HepG2 (cell line): ENCODE measurements around the gene TYROBP. TPM values are rescaled to one million over a fixed set of nuclear protein-coding genes. Genes with fewer than 3 reads are reported as not detected.

ENCODE experiments used
- KLF16 ChIP-seq, 2 experiments: sonication (generic) in 1 of 2; formaldehyde crosslinking in 1 of 2; IDR thresholded peaks; 2 replicates each; pipeline versions ENCODE4 v1.6.1 to v1.8.0; 2016 to 2023; ENCODE audit warnings: missing genetic modification reagents in 2 of 2, missing compliant biosample characterization in 1 of 2
- KMT2A ChIP-seq: sonication (generic); formaldehyde crosslinking; IDR thresholded peaks from 2 replicates; pipeline ENCODE4 v1.4.0; 2020; ENCODE audit warnings: missing genetic modification reagents
- MTA3 ChIP-seq: sonication (generic); formaldehyde crosslinking; IDR thresholded peaks from 2 replicates; pipeline ENCODE4 v1.4.0; 2020; ENCODE audit warnings: missing genetic modification reagents
- MTERF4 ChIP-seq: sonication (generic); formaldehyde crosslinking; IDR thresholded peaks from 2 replicates; pipeline ENCODE4 v1.8.0; 2023; ENCODE audit warnings: mild to moderate bottlenecking, missing genetic modification reagents
- RBFOX2 ChIP-seq: fragments of 200-400 bp; formaldehyde crosslinking; IDR thresholded peaks from 2 replicates; pipeline ENCODE4 v1.6.1; 2017; ENCODE audit warnings: low read depth, mild to moderate bottlenecking, low read length
- TP53 ChIP-seq: sonication (generic); formaldehyde crosslinking; conservative IDR thresholded peaks from 2 replicates; pipeline ENCODE4 v1.4.0; 2020; ENCODE audit warnings: missing genetic modification reagents
- ZBTB14 ChIP-seq: sonication (generic); formaldehyde crosslinking; IDR thresholded peaks from 2 replicates; pipeline ENCODE4 v1.4.0; 2020; ENCODE audit warnings: missing genetic modification reagents
- ZFP36L1 ChIP-seq: sonication (generic); formaldehyde crosslinking; IDR thresholded peaks from 2 replicates; pipeline ENCODE4 v1.8.0; 2022; ENCODE audit warnings: mild to moderate bottlenecking, missing genetic modification reagents, moderate library complexity
- ZFP41 ChIP-seq: sonication (generic); formaldehyde crosslinking; IDR thresholded peaks from 2 replicates; pipeline ENCODE4 v1.4.0; 2020; ENCODE audit warnings: mild to moderate bottlenecking, missing genetic modification reagents, borderline replicate concordance
- ZNF143 ChIP-seq: sonication (generic); formaldehyde crosslinking; IDR thresholded peaks from 2 replicates; pipeline ENCODE4 v1.4.0; 2020; ENCODE audit warnings: missing genetic modification reagents
- ZNF362 ChIP-seq: sonication (generic); formaldehyde crosslinking; IDR thresholded peaks from 2 replicates; pipeline ENCODE4 v1.4.0; 2020; ENCODE audit warnings: missing genetic modification reagents, mild to moderate bottlenecking, borderline replicate concordance
- ZNF501 ChIP-seq: sonication (generic); formaldehyde crosslinking; IDR thresholded peaks from 2 replicates; pipeline ENCODE4 v1.5.1; 2020; ENCODE audit warnings: mild to moderate bottlenecking, moderate library complexity, missing genetic modification reagents
- ZNF598 ChIP-seq: sonication (generic); formaldehyde crosslinking; IDR thresholded peaks from 2 replicates; pipeline ENCODE4 v1.5.1; 2020; ENCODE audit warnings: mild to moderate bottlenecking, missing genetic modification reagents, borderline replicate concordance
- polyA plus RNA-seq, 8 experiments: library from polyadenylated mRNA; depleted of rRNA in 3 of 8; stranded (reverse) in 7 of 8; unstranded in 1 of 8; fragments of >200 nt; fragmentation: Illumina TruSeq in 4 of 8; extraction: Trizol in 4 of 8; gene quantifications; 2 replicates each; pipeline versions ENCODE4 v1.2.1 to v1.2.3, GENCODE V29; 2011 to 2016; ENCODE audit warnings: low read depth in 4 of 8, missing spikeins in 1 of 8, mixed read lengths in 1 of 8; ENCODE audit not compliant: insufficient read depth in 1 of 8
- total RNA-seq, 5 experiments: library from RNA; depleted of rRNA; stranded (reverse); fragments of >200 nt; fragmentation: Illumina TruSeq; extraction: Trizol; gene quantifications; 2 replicates each; pipeline ENCODE4 v1.2.3, GENCODE V29; 2016; ENCODE audit warnings: low read depth in 1 of 5
- TF ChIP-seq, protein P1 (sequence below): sonication (generic); formaldehyde crosslinking; IDR thresholded peaks from 2 replicates; pipeline ENCODE4 v1.4.0; 2020; ENCODE audit warnings: mild to moderate bottlenecking, missing genetic modification reagents
- TF ChIP-seq, protein P2 (sequence below): sonication (generic); formaldehyde crosslinking; IDR thresholded peaks from 2 replicates; pipeline ENCODE4 v1.4.0; 2020; ENCODE audit warnings: missing genetic modification reagents, borderline replicate concordance
- TF ChIP-seq, protein P3 (sequence below): sonication (generic); formaldehyde crosslinking; IDR thresholded peaks from 2 replicates; pipeline ENCODE4 v1.5.1; 2020; ENCODE audit warnings: missing genetic modification reagents, mild to moderate bottlenecking, borderline replicate concordance

The TYROBP gene
- total and polyA plus RNA-seq, 2 of the 13 experiments (the other 11 are each of a cell fraction or from before 2014, with no cell fraction given), result not detected

- TF ChIP-seq, protein P1, sequence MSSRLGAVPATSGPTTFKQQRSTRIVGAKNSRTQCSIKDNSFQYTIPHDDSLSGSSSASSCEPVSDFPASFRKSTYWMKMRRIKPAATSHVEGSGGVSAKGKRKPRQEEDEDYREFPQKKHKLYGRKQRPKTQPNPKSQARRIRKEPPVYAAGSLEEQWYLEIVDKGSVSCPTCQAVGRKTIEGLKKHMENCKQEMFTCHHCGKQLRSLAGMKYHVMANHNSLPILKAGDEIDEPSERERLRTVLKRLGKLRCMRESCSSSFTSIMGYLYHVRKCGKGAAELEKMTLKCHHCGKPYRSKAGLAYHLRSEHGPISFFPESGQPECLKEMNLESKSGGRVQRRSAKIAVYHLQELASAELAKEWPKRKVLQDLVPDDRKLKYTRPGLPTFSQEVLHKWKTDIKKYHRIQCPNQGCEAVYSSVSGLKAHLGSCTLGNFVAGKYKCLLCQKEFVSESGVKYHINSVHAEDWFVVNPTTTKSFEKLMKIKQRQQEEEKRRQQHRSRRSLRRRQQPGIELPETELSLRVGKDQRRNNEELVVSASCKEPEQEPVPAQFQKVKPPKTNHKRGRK (CRISPR knock-in tag), result no peak
- no peak for TF ChIP-seq MTA3
- TF ChIP-seq, protein P2, sequence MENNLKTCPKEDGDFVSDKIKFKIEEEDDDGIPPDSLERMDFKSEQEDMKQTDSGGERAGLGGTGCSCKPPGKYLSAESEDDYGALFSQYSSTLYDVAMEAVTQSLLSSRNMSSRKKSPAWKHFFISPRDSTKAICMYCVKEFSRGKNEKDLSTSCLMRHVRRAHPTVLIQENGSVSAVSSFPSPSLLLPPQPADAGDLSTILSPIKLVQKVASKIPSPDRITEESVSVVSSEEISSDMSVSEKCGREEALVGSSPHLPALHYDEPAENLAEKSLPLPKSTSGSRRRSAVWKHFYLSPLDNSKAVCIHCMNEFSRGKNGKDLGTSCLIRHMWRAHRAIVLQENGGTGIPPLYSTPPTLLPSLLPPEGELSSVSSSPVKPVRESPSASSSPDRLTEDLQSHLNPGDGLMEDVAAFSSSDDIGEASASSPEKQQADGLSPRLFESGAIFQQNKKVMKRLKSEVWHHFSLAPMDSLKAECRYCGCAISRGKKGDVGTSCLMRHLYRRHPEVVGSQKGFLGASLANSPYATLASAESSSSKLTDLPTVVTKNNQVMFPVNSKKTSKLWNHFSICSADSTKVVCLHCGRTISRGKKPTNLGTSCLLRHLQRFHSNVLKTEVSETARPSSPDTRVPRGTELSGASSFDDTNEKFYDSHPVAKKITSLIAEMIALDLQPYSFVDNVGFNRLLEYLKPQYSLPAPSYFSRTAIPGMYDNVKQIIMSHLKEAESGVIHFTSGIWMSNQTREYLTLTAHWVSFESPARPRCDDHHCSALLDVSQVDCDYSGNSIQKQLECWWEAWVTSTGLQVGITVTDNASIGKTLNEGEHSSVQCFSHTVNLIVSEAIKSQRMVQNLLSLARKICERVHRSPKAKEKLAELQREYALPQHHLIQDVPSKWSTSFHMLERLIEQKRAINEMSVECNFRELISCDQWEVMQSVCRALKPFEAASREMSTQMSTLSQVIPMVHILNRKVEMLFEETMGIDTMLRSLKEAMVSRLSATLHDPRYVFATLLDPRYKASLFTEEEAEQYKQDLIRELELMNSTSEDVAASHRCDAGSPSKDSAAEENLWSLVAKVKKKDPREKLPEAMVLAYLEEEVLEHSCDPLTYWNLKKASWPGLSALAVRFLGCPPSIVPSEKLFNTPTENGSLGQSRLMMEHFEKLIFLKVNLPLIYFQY (CRISPR knock-in tag), result 0 out of 2 replicates have a peak, but pooled peaks have one; percentile 36
- no peak for TF ChIP-seq ZFP41
- no peak for TF ChIP-seq ZFP36L1 (CRISPR knock-in tag)
- peak; percentile 97 for TF ChIP-seq ZBTB14 (CRISPR knock-in tag)
- TF ChIP-seq, protein P3, sequence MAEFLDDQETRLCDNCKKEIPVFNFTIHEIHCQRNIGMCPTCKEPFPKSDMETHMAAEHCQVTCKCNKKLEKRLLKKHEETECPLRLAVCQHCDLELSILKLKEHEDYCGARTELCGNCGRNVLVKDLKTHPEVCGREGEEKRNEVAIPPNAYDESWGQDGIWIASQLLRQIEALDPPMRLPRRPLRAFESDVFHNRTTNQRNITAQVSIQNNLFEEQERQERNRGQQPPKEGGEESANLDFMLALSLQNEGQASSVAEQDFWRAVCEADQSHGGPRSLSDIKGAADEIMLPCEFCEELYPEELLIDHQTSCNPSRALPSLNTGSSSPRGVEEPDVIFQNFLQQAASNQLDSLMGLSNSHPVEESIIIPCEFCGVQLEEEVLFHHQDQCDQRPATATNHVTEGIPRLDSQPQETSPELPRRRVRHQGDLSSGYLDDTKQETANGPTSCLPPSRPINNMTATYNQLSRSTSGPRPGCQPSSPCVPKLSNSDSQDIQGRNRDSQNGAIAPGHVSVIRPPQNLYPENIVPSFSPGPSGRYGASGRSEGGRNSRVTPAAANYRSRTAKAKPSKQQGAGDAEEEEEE, result no peak
- no peak for TF ChIP-seq RBFOX2
- peak; percentile 44; the same call in 1 of the 2 replicates for TF ChIP-seq ZNF501
- no peak for TF ChIP-seq MTERF4 (CRISPR knock-in tag)
- TF ChIP-seq KLF16 (CRISPR knock-in tag; IDR thresholded peaks at IDR 0.05), result peak in 1 of 2 experiments; percentile 2; a peak in 1 of 4 replicates
- TF ChIP-seq KMT2A (CRISPR knock-in tag), result no peak
- no peak for TF ChIP-seq ZNF362 (CRISPR knock-in tag)
- no peak for TF ChIP-seq ZNF598
- TF ChIP-seq ZNF143, result peak; percentile 59; the same call in 1 of the 2 replicates
- TF ChIP-seq TP53 (CRISPR knock-in tag), result no peak
Observed at GRCh38 chr19:35935911-35936737, 28.0 kb upstream of the TYROBP start, which contains the start of gene LRFN3 (continued).
